Stimulated activated CD4-positive, alpha-beta T cell treated with anti-CD3 and anti-CD28 coated beads, TNF-alpha, amount 100 ng/mL, for 4 hours (primary cell): ENCODE measurements around the gene PDE4B.

Experiments used
- DNase-seq, 3 experiments: peaks; one replicate each; pipeline ENCODE4 v3.0.0-alpha.2; 2020; ENCODE audit warnings: low read depth in 3 of 3

PDE4B gene

DNA sequence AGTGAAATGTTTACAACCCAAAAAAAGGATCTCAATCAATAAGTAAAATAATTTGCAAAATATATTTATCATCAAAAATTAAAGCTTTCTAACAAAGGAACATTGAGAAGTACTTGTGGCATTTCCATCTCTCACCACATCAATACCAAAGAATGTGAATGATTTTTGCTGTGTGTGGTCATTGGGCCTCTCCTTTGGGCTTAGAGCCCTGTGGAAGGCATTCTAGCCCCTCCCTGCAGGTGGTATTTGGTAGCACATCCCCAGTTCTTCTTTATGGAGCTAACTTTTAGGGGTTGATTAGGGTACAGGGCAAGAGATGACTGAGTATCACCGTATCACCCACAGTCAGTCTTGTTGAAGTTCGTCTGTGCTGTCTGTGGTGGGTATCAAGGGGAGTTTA lies 447.1 kb downstream of the PDE4B start:
- DNase-seq, result no peak

- no peak for DNase-seq
These were observed 448.1 kb downstream of the PDE4B start for GRCh38 chr1:66240491-66241484.

- DNase-seq, result peak; percentile 29 to 56 (median 38)
These were observed 450.2 kb downstream of the PDE4B start for GRCh38 chr1:66242646-66243547.

DNA sequence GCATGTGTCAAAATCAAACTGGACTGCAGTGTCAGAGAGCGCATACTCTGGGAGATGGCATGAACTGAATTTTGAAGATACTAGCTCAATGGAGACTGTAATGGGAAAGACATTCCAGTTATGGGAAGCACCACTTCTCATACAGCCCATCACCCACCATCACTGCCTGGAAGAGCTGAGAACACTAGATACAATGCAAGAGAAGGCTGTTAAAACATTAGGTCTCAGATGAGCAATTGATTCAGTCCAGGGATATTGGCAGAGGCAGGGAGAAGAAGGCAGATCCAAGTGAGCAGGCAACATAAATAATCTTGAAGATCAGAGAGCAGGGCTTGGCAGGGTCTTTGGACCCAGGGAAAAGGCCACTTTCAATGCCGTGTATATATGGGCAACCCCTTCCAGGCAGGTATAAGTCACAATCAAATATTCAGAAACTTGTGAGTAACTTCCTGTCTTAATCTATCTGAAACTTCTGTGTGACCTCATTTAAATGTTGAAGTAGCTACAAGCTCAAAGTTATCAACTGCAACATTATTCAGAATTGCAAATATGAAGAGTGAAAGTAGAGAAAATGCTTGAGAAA lies 450.9 kb downstream of the PDE4B start:
- no peak for DNase-seq

DNA sequence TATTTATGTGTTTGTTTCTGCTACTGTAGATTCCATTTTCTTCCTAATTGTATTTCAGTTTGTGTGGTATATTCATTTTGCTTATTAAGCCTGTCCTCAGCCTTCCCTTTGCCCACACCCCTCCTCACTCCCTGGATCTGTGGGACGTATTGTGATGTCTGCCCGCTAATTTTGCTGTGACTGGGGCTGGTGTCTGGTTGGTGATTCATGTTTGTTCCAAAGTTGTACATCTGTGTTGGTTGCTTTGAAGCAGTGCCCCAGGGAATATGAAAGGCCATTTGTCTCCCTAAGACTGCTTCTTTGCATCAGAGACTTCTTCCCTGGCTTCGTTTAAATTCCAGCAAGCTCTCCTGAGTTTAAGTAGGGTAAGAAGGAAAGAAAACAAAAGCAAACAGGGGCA lies 451.7 kb downstream of the PDE4B start:
- no peak for DNase-seq

- no peak for DNase-seq
These were observed 453.0 kb downstream of the PDE4B start for GRCh38 chr1:66245691-66246090.

DNA sequence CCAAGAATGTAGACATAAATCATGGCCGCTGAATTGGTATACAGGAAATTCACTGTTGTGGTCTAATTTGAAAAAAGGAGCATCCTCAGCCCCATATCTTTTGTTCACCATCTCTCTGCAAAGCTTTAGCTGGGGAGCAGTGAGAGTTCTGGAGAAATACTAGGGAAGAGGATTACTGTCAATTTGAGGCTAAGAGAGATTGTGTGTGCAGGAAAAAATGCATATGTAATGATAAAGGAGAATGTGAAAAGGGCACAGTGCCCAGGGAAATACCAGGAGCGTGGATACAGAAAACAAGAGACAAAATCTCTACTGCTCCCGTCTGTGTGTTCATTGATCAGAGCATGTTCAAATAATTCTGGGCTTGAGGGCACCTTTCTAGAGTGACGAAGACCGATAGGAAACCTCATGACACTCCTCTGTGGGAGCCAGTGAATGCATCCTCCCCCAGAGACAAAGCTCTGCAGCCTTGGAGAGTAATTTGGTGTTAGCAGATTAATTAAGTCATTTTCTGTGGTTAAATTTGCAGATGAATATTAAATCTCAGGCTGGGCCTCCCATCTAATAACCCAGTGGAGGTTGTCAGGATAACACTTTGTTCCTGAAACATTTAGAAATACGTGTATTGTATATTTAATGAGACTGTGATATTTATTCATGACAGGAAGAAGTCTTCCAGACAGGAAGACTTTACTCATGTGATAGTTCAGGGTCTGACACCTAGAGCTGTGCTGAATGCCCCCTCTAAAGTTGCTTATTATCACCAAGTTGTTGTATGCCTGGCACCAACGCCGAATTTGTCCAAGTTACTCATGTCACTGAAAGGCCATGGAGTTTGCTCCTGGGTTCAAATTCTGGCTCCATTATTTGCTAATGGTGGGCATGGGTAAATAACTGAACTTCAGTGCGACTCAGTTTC lies 453.9 kb downstream of the PDE4B start:
- DNase-seq, result no peak

- DNase-seq, result no peak
These were observed 454.9 kb downstream of the PDE4B start for GRCh38 chr1:66247415-66248208.

- DNase-seq, result no peak
These were observed 455.6 kb downstream of the PDE4B start for GRCh38 chr1:66248257-66248656.

- no peak for DNase-seq
These were observed 456.1 kb downstream of the PDE4B start for GRCh38 chr1:66248746-66249145.

DNA sequence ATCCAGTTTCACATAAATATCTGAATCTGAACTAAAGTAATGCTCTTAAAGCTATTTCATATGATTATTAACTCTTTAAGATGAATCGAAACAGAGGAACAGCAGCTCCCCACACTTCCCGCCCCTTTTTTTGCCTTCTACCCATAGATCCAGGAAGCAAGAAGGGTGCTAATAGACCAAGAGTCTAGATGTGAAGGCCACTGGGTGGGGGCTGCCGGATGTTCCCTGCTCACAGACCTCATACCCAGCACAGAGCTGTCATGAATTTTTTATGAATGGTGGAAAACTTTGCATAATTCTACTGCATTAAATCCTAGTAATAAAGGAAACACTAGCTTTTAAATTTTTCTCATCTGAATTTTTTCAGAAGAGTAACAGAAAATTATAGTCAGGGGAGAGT lies 457.4 kb downstream of the PDE4B start:
- no peak for DNase-seq

- no peak for DNase-seq
These were observed 457.8 kb downstream of the PDE4B start for GRCh38 chr1:66250478-66250877.

GRCh38 chr1:66251546-66251945 lies 458.9 kb downstream of the PDE4B start:
- no peak for DNase-seq

DNA sequence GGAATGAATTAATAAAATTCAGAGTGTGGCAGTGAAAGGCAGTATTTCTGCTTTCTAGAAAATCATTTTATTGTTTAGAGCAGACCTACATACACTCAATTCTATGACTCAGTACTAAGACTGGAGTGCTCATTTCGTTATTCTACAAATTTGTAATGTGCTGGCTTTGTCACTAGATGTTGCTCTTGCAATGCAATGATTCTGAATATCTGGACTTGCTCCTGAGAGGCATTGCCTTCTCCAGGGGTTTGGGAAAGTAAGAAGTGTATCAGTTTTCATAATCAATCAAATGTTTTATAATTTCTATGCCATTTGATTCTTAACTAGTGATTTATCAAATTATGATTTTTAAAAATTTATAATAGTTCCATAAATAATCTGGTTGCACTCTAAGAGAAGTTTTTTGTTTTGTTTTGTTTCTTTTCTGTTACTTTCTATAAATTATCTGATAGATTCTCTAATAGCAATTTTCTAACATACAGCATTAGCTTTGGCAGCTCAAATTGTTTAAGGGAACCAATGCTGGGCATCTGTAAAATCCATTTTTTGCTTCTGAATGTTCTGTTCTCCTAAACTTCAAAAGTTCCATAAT lies 460.7 kb downstream of the PDE4B start:
- no peak for DNase-seq

- no peak for DNase-seq
These were observed 462.1 kb downstream of the PDE4B start for GRCh38 chr1:66254785-66255184.

GRCh38 chr1:66256629-66257572 lies 464.2 kb downstream of the PDE4B start:
- DNase-seq, result no peak

DNA sequence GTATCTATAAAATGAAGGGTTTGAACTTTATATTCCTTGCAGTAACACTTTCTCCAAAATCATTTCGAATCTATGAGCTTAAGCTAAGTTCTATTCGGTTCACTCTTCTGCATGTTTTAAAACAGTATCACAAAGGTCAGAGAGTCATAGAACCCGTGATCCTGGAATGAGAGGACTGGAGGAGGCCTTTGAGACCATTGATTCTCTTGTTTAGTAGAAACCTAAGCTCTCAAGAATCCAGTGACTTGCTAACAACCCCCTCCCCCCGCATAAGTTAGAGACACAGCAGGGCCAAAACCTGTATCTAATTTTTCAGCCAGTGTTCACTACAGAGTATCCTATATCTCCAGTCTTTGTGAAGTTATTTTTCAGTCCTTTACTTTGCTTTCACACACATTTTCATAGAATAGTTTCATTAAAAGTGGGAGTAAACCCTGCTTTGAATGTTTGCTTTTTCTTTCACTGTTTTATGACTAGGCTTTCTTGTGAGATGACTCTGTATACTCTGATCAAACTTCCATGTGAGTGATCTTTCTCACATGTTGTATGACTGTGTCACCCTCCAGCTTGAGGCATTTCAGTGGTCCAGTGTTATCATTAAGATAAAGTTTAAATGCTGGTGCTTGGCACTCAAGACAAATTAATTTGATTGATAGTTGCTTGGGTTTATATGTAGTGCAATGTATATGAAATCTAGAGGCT lies 465.9 kb downstream of the PDE4B start:
- DNase-seq, result no peak

DNA sequence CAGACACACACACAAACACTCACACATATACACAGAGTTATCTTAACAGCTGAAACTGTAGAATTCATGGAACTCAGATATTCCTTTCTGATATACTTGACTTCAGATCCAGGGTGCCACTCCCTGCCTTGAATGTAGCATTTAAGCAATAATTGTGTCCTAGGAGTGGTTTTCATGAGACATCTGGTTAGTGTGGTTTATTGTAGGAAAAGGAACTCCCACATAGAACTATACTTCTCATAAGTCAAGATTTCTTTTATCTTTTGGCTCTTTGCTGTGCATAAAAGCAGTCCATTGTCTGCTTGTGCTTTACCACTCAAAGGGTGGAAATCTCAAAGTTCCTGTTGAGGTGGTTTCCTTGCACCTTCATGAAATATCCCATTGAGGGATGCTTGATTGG lies 468.7 kb downstream of the PDE4B start:
- DNase-seq, result no peak
